ENCODE measurements around the gene BRI3BP. TPM values are rescaled to one million over a fixed set of nuclear protein-coding genes. Genes with fewer than 3 reads are reported as not detected.
"Not testable (repeated sequence)": the region's sequence is repeated elsewhere in the genome, so short reads cannot be mapped to it uniquely, and the experiment has no call there.

The BRI3BP gene
- polyA plus RNA-seq, 3 donors, result 4.4 to 6.9 (median 5.0) TPM

GRCh38 chr12:125029761-125030358, 36.4 kb downstream of the BRI3BP start:
- peaks cover 22 to 52% of the 10 kb centered on the region in 2 donors for H3K36me3 Mint-ChIP-seq
- intact Hi-C loops (cut with micrococcal nuclease), result no loop called here
- no peak overlapping the region for H3K27ac ChIP-seq (ENCODE audit: low read depth in 1 of 2, low read length in 2 of 2)
- H3K27me3 Mint-ChIP-seq (ENCODE audit: low read depth in 3 of 3), result no peaks in the 10 kb centered on the region
- no peaks in the 10 kb centered on the region for H3K4me1 Mint-ChIP-seq
- H4K20me1 ChIP-seq (ENCODE audit: insufficient read depth, low read length), result no peaks in the 10 kb centered on the region
- no peak overlapping the region for H3K4me2 ChIP-seq (replicated peaks; ENCODE audit: extremely low read depth, low read length, poor library complexity, severe bottlenecking)
- no peak for TF ChIP-seq CTCF (IDR thresholded peaks at IDR 0.05)
- H3K4me3 Mint-ChIP-seq, result no peak overlapping the region
- no peak overlapping the region for H3K9ac ChIP-seq (ENCODE audit: insufficient read depth, low read length, poor library complexity, severe bottlenecking)
- H3K27ac Mint-ChIP-seq, result peak overlapping the region in 2 of 7 donors; percentile 21 to 69
- H3K36me3 ChIP-seq (replicated peaks in 1 of 2; ENCODE audit: control insufficient read depth in 1 of 2, insufficient read depth in 2 of 2, low read length in 2 of 2), result peaks cover 9 to 35% of the 10 kb centered on the region in 2 donors
- whole genome bisulfite sequencing (ENCODE audit: insufficient coverage), result 93% methylated on average over 7 of the region's 7 CpGs
- no peak overlapping the region for H3K4me3 ChIP-seq (replicated peaks in 1 of 3; ENCODE audit: low read depth in 2 of 3, low read length in 3 of 3)
- no peaks in the 10 kb centered on the region for H3K4me1 ChIP-seq (ENCODE audit: control insufficient read depth in 1 of 2, insufficient read depth in 2 of 2, low read length in 2 of 2)
- no peak overlapping the region for H2AFZ ChIP-seq (ENCODE audit: insufficient read depth, low read depth, low read length, poor library complexity, severe bottlenecking)
- no peaks in the 10 kb centered on the region for H3K27me3 ChIP-seq (ENCODE audit: control insufficient read depth in 2 of 2, insufficient read depth in 2 of 2, low read length in 2 of 2)
- H3K9me3 ChIP-seq (replicated peaks in 1 of 2; ENCODE audit: control insufficient read depth in 1 of 2, insufficient read depth in 1 of 2, low read length in 2 of 2), result peaks cover 3 to 4% of the 10 kb centered on the region in 2 donors
- DNase-seq, result no peak
- H3K79me2 ChIP-seq (ENCODE audit: insufficient read depth, low read length), result no peaks in the 10 kb centered on the region
- H3K9me3 Mint-ChIP-seq, result peaks cover 0 to 8% (median 6%) of the 10 kb centered on the region in 7 donors

- H3K4me2 ChIP-seq (replicated peaks; ENCODE audit: extremely low read depth, low read length, poor library complexity, severe bottlenecking); H2AFZ ChIP-seq (ENCODE audit: insufficient read depth, low read depth, low read length, poor library complexity, severe bottlenecking); H3K4me3 Mint-ChIP-seq; H3K4me1 Mint-ChIP-seq; H3K9me3 ChIP-seq (replicated peaks in 1 of 2; ENCODE audit: control insufficient read depth in 1 of 2, insufficient read depth in 1 of 2, low read length in 2 of 2); H3K27ac ChIP-seq (ENCODE audit: low read depth in 1 of 2, low read length in 2 of 2); H3K9ac ChIP-seq (ENCODE audit: insufficient read depth, low read length, poor library complexity, severe bottlenecking); H3K9me3 Mint-ChIP-seq; H3K79me2 ChIP-seq (ENCODE audit: insufficient read depth, low read length); H3K27me3 ChIP-seq (ENCODE audit: control insufficient read depth in 2 of 2, insufficient read depth in 2 of 2, low read length in 2 of 2); H3K4me3 ChIP-seq (replicated peaks in 1 of 3; ENCODE audit: low read depth in 2 of 3, low read length in 3 of 3); DNase-seq; H3K4me1 ChIP-seq (ENCODE audit: control insufficient read depth in 1 of 2, insufficient read depth in 2 of 2, low read length in 2 of 2); H3K27ac Mint-ChIP-seq; H4K20me1 ChIP-seq (ENCODE audit: insufficient read depth, low read length); intact Hi-C loops (cut with micrococcal nuclease); H3K27me3 Mint-ChIP-seq (ENCODE audit: low read depth in 3 of 3): not testable (repeated sequence)
- peaks cover 10 to 38% of the 10 kb centered on the region in 2 donors for H3K36me3 Mint-ChIP-seq
- 100% methylated on average over 1 of the region's 9 CpGs for WGBS (ENCODE audit: insufficient coverage)
- peaks cover 0 to 18% of the 10 kb centered on the region in 2 donors for H3K36me3 ChIP-seq (replicated peaks in 1 of 2; ENCODE audit: control insufficient read depth in 1 of 2, insufficient read depth in 2 of 2, low read length in 2 of 2)
These were observed 38.0 kb downstream of the BRI3BP start for GRCh38 chr12:125031471-125031870.
